Chondrocyte (in vitro differentiated cells): Measurements from ENCODE around the gene THRB. TPM values are rescaled to one million over a fixed set of nuclear protein-coding genes. Genes with fewer than 3 reads are reported as not detected.

ENCODE experiments used
- DNase-seq: peaks from one replicate; pipeline ENCODE4 v3.0.0; 2021; ENCODE audit warnings: mixed read lengths, low spot score
- H3K27ac Mint-ChIP-seq: one replicate; pipeline ENCODE4 v1.8.0; 2021; ENCODE audit warnings: mild to moderate bottlenecking, moderate library complexity, mixed read lengths; ENCODE audit not compliant: unreplicated experiment
- H3K27me3 Mint-ChIP-seq: 2 replicates; pipeline ENCODE4 v1.8.0; 2021; ENCODE audit warnings: low read depth, mixed read lengths
- H3K36me3 Mint-ChIP-seq: 2 replicates; pipeline ENCODE4 v1.8.0; 2021; ENCODE audit warnings: low read depth, mixed read lengths
- H3K4me1 Mint-ChIP-seq: 2 replicates; pipeline ENCODE4 v1.8.0; 2021; ENCODE audit warnings: low read depth, mild to moderate bottlenecking, mixed read lengths
- H3K4me3 Mint-ChIP-seq: one replicate; pipeline ENCODE4 v1.8.0; 2021; ENCODE audit warnings: mild to moderate bottlenecking, moderate library complexity, mixed read lengths; ENCODE audit not compliant: unreplicated experiment
- H3K9me3 Mint-ChIP-seq: 2 replicates; pipeline ENCODE4 v1.8.0; 2021; ENCODE audit warnings: low read depth, mixed read lengths
- CTCF ChIP-seq: fragments of 200-600 bp; sonication (generic); IDR thresholded peaks from 2 replicates; pipeline ENCODE4 v1.5.0; 2021; ENCODE audit warnings: antibody characterized with exemption, mild to moderate bottlenecking, moderate library complexity
- total RNA-seq: library from RNA; stranded (reverse); gene quantifications from 3 replicates; pipeline ENCODE4 v1.2.1, GENCODE V29; 2021

Gene THRB
- total RNA-seq, 1 donor from 2014 or later, result 3.8 TPM

GRCh38 chr3:24258727-24259600 lies 235.7 kb downstream of the THRB start:
- no peak for TF ChIP-seq CTCF
- Mint-ChIP-seq H3K9me3 (no peaks in the 10 kb centered on the region), H3K27ac (no peak overlapping the region), H3K27me3 (peaks cover 2% of the 10 kb centered on the region), H3K4me3 (no peak overlapping the region), H3K36me3 (peaks cover 2% of the 10 kb centered on the region), H3K4me1 (peaks cover 5% of the 10 kb centered on the region)
- no peak for DNase-seq

DNA sequence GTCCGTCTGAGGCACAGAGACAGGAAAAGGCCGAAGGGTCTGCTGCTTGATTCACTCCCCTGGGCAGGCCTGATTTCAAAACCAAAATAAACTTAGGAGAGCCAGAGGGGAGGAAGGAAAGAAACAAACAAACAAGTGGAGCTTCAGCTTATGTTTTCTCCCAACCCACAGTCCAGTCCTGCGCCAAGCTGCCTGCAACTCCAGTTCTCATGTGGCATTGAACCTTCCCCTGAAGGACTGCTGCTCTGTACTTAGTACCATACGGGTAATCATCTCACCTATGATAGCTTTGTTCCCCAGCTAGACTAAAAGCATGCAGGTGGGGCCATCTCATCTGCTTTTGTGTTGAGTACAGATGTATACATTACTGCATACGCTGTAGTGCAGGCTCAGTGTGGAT lies 236.4 kb downstream of the THRB start:
- Mint-ChIP-seq H3K27me3 (peaks cover 2% of the 10 kb centered on the region), H3K4me1 (peaks cover 2% of the 10 kb centered on the region), H3K4me3 (no peak overlapping the region), H3K27ac (no peak overlapping the region), H3K9me3 (no peaks in the 10 kb centered on the region), H3K36me3 (peaks cover 2% of the 10 kb centered on the region)
- no peak for TF ChIP-seq CTCF
- DNase-seq, result no peak

GRCh38 chr3:24255414-24255813 lies 239.2 kb downstream of the THRB start:
- Mint-ChIP-seq H3K36me3 (peaks cover 2% of the 10 kb centered on the region), H3K27ac (no peak overlapping the region), H3K4me3 (no peak overlapping the region), H3K27me3 (peaks cover 2% of the 10 kb centered on the region), H3K4me1 (peaks cover 3% of the 10 kb centered on the region), H3K9me3 (no peaks in the 10 kb centered on the region)
- no peak for TF ChIP-seq CTCF
- no peak for DNase-seq

GRCh38 chr3:24254649-24255048 lies 240.0 kb downstream of the THRB start:
- Mint-ChIP-seq H3K4me1 (peaks cover 3% of the 10 kb centered on the region), H3K9me3 (no peaks in the 10 kb centered on the region), H3K27me3 (peaks cover 2% of the 10 kb centered on the region), H3K27ac (no peak overlapping the region), H3K36me3 (peaks cover 2% of the 10 kb centered on the region), H3K4me3 (no peak overlapping the region)
- DNase-seq, result no peak
- no peak for TF ChIP-seq CTCF

DNA sequence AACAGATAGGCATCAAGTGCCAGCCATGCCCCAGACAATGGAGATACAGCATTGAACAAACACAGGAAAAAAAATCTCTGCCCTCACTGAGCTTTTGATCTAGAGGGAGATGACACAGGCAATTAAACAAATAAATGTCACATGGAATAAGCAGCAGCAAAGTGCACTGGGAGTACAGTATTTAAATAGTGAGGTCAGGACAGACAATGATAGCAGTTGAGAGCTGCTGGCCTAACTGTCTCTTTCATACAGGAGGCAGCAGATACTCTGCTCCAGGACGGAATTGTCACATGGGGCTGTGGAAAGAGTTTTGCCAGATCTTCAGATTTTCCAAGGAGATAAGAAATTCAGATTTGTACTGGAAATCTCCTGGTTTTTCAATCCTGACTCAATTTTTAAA lies 241.3 kb downstream of the THRB start:
- H3K36me3 Mint-ChIP-seq, result peaks cover 2% of the 10 kb centered on the region
- H3K4me1 Mint-ChIP-seq, result peaks cover 3% of the 10 kb centered on the region
- no peaks in the 10 kb centered on the region for H3K9me3 Mint-ChIP-seq
- DNase-seq, result no peak
- H3K27ac Mint-ChIP-seq, result no peak overlapping the region
- peaks cover 2% of the 10 kb centered on the region for H3K27me3 Mint-ChIP-seq
- TF ChIP-seq CTCF, result no peak
- no peak overlapping the region for H3K4me3 Mint-ChIP-seq
